ENCODE data around the gene FALEC.
A peak's percentile ranks its signal among the peaks of the same experiment; 100 is the strongest.

FALEC gene

GRCh38 chr1:150515328-150516049 is at the start of gene FALEC:
Gene FALEC (plus strand): TSS chr1:150515752.
- peak; percentile 97 for DNase-seq (ENCODE audit: low read depth)

GRCh38 chr1:150466964-150467363 is 48.6 kb upstream of the FALEC start:
- no peak for DNase-seq (ENCODE audit: low read depth)

- DNase-seq (ENCODE audit: low read depth), result no peak
Observed at GRCh38 chr1:150469291-150469690, 46.3 kb upstream of the FALEC start.

GRCh38 chr1:150472601-150473200 is 42.9 kb upstream of the FALEC start:
- DNase-seq (ENCODE audit: low read depth), result no peak

GRCh38 chr1:150473659-150474058 is 41.9 kb upstream of the FALEC start:
- DNase-seq (ENCODE audit: low read depth), result no peak

- DNase-seq (ENCODE audit: low read depth), result no peak
Observed at GRCh38 chr1:150474869-150475268, 40.7 kb upstream of the FALEC start.

GRCh38 chr1:150476754-150477153 is 38.8 kb upstream of the FALEC start:
- peak; percentile 8 for DNase-seq (ENCODE audit: low read depth)

- peak; percentile 6 for DNase-seq (ENCODE audit: low read depth)
Observed at GRCh38 chr1:150477320-150477719, 38.2 kb upstream of the FALEC start.

- peak; percentile 70 for DNase-seq (ENCODE audit: low read depth)
Observed at GRCh38 chr1:150477733-150478132, 37.8 kb upstream of the FALEC start.

- DNase-seq (ENCODE audit: low read depth), result no peak
Observed at GRCh38 chr1:150479370-150479769, 36.2 kb upstream of the FALEC start.

- DNase-seq (ENCODE audit: low read depth), result no peak
Observed at GRCh38 chr1:150479927-150480352, 35.6 kb upstream of the FALEC start.

GRCh38 chr1:150484431-150484830 is 31.1 kb upstream of the FALEC start:
- DNase-seq (ENCODE audit: low read depth), result peak; percentile 67

GRCh38 chr1:150484861-150485260 is 30.7 kb upstream of the FALEC start:
- DNase-seq (ENCODE audit: low read depth), result peak; percentile 65

GRCh38 chr1:150486966-150487762 is 28.4 kb upstream of the FALEC start, which contains the start of gene TARS2:
Gene TARS2 (plus strand): TSS chr1:150487419. CDS start chr1:150487451, 32 bp downstream.
- peak; percentile 99 for DNase-seq (ENCODE audit: low read depth)

- no peak for DNase-seq (ENCODE audit: low read depth)
Observed at GRCh38 chr1:150487763-150488115, 27.8 kb upstream of the FALEC start.

- DNase-seq (ENCODE audit: low read depth), result no peak
Observed at GRCh38 chr1:150493175-150493574, 22.4 kb upstream of the FALEC start.

- no peak for DNase-seq (ENCODE audit: low read depth)
Observed at GRCh38 chr1:150498342-150498741, 17.2 kb upstream of the FALEC start.

- no peak for DNase-seq (ENCODE audit: low read depth)
Observed at GRCh38 chr1:150505431-150505830, 10.1 kb upstream of the FALEC start.

- peak; percentile 92 for DNase-seq (ENCODE audit: low read depth)
Observed at GRCh38 chr1:150507912-150508864, 7.4 kb upstream of the FALEC start, which contains the start of gene ECM1. Gene ECM1 (plus strand): TSS chr1:150508109. CDS start chr1:150508210, 101 bp downstream.

GRCh38 chr1:150508982-150509381 is 6.6 kb upstream of the FALEC start:
- peak; percentile 53 for DNase-seq (ENCODE audit: low read depth)

- DNase-seq (ENCODE audit: low read depth), result no peak
Observed at GRCh38 chr1:150511551-150511950, 4.0 kb upstream of the FALEC start.
